Ishikawa (cell line): ENCODE data around the gene RTKN.

Experiments used
- CEBPB ChIP-seq: IDR thresholded peaks from 2 replicates; pipeline ENCODE4 v1.6.1; 2012
- NFIC ChIP-seq: IDR thresholded peaks from 2 replicates; pipeline ENCODE4 v1.6.1; 2012
- RAD21 ChIP-seq: IDR thresholded peaks from 2 replicates; pipeline ENCODE4 v1.6.1; 2012; ENCODE audit warnings: low read depth
- REST ChIP-seq: IDR thresholded peaks from 2 replicates; pipeline ENCODE4 v1.6.1; 2012; ENCODE audit warnings: low read depth, mild to moderate bottlenecking
- TCF12 ChIP-seq: IDR thresholded peaks from 2 replicates; pipeline ENCODE4 v1.6.1; 2012; ENCODE audit warnings: low read depth
- TEAD4 ChIP-seq: IDR thresholded peaks from 2 replicates; pipeline ENCODE4 v1.6.1; 2012

- TF ChIP-seq TEAD4 (no peak), NFIC (no peak), REST (no peak), RAD21 (no peak), TCF12 (no peak), CEBPB (no peak)
Observed at GRCh38 chr2:74471332-74472065, 29.8 kb upstream of the RTKN start.
